Renal pelvis (tissue), 4 donors: ENCODE measurements around the gene GPR35. TPM values are rescaled to one million over a fixed set of nuclear protein-coding genes. Genes with fewer than 3 reads are reported as not detected.

Source experiments
- DNase-seq: peaks from one replicate; pipeline ENCODE4 v3.0.0-alpha.2; 2013
- polyA plus RNA-seq, 3 donors: library from polyadenylated mRNA; unstranded; fragments of 120-200 nt; gene quantifications; one replicate each; pipeline ENCODE4 v1.2.1, GENCODE V29; 2013; ENCODE audit not compliant: insufficient read length in 3 of 3

GPR35 gene
- polyA plus RNA-seq, 3 donors = 1.8 to 4.2 (median 2.5) TPM

DNA sequence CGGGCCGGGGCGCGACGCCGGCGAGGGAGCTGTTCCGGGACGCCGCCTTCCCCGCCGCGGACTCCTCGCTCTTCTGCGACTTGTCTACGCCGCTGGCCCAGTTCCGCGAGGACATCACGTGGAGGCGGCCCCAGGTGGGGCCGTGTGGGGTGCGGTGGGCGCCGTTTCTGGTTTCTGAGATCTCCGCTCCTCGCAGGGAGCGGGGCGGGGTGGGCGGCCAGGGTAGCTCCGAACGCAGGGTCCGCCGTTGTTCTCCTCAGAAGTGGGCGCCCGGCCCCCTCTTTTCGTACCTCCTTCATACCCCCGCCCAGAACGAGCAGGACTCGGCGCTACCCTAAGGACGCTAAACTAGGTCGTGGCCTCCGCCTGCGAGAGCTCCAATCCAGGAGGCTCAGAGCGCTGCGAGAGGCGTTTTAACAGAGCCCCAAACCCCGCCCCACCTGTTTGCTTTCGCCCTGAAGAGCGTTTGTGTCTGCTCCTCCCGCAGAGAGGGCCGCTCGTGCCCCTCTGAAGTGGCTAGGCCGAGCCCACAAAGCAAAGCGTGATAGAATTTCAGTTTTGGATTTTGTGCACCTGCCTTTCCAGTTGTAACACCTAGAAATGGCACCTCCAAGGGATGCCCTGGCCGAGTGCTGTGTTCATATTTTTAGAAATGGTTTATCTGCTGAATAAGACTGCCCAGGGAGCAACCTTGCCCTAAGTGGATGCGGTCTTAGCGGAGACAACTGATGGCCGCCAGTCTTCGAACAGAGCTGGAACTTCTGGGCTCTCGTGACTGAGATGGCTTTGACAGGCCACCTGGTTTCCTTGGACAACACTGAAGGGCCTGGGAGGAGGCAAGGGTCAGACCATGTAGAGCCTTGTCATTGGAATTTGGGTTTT, 38.1 kb upstream of the GPR35 start:
- no peak for DNase-seq

DNA sequence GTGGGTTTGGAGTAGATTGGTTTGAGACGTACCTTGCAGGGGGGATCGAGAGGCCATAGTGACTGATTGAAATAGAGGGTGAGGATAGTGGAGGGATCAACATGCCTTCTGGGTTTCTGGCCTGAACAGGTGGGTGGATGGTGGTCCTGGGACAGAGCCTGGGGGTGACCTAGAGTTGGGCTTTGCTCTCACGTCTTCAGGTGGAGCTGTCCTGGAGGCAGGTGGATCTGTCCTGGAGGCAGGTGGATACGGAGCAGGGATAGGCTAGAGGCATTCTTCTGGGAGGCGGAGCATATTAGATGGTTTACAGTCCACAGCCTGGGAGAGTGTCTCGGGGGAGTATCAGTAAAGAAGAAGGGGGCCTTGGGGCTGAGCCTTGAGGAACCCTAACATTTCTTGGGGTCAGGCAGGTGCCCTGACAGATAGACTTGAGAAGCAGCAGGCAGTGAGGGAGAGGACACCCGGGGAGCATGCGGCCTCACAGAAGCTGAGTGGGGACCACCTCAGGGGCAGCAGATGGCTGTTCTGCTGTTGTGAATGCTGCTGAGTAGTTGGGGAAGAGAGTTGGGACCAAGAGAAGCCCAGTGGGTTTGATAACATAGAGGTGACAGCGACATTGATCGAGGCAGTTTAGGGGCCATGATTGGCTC, 37.1 kb upstream of the GPR35 start:
- DNase-seq = no peak

DNA sequence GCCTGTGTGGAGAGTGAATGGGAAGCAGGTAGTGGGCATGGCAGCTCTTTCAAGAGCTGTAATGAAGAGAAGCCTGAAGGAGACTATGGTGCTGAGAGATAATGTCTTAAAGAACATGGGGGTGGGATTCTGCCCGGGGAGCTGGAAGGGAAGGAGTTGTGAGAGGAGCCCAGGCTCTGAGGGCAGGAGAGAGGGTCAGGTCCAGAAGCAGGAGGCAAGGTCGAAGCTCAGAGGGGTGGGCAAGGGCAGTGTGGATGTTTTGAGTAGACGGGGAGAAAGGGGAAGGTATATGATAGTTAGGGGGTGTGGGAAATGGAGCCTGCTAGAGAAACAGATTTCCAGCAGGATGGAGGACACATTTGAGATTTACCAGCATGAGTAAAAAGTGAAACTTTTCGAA, 36.6 kb upstream of the GPR35 start:
- no peak for DNase-seq

DNA sequence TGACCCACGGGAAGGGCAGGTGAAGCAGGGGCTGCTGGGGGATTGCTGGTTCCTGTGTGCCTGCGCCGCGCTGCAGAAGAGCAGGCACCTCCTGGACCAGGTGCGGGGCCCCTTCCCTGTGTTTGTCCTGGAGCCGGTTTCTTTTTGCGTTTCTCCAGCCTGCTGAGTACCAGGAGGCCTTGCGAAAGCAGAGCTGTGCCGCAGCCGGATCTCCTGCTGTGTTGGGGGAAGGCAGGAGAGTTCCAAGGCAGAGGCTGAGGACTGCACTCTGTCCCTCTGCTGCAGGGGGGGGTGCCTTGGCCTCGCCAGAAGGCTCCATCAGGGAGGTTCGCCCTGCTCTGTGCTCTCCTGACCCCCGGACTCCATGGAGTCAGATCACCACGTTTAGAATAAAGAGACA, 35.9 kb upstream of the GPR35 start:
- DNase-seq = no peak

DNA sequence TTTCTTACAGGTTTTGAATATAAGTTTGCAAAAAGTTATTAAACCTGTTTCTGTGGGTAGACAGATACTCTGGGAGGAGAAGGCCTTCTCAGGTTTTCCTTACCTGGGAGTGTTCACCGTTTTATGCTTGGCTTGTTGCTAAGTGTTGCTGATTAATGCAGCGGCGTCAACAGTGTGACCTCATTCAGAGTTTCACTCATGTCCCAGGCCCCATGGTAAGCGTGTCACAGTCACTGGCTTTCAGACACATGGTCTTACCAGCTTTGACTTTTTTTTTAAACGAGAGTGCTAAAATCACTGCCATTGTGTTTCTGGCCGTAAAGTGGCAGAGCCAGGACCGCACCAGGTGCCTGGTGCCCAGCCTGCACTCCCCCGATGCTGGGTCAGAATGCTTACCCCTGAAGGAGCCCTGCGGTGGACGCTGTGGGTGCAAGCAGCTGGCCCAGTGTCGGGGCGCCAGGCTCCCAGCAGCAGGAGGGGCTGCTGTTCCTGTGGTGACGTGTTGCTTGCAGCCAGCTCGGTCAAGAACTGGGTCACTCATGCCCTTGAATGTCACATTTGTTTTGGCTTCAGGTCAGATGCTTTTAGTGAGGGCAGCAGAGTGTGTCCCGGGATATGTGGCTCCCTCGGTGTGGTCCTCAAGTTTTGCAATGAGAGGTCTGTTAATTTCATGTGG, 35.3 kb upstream of the GPR35 start:
- DNase-seq = no peak

DNA sequence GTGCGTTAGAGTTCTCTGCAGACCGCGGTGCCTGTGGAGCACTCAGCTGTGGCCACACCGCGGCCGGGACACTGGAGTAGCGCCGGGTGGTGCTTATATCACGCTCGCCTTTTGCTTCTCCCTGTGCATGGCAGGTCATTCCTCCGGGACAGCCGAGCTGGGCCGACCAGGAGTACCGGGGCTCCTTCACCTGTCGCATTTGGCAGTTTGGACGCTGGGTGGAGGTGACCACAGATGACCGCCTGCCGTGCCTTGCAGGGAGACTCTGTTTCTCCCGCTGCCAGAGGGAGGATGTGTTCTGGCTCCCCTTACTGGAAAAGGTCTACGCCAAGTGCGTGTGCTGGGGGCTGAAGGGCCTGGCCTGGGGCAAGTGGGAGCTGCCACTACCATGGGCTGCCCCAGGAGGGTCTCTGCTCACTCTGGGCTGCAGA, 34.6 kb upstream of the GPR35 start:
- no peak for DNase-seq

DNA sequence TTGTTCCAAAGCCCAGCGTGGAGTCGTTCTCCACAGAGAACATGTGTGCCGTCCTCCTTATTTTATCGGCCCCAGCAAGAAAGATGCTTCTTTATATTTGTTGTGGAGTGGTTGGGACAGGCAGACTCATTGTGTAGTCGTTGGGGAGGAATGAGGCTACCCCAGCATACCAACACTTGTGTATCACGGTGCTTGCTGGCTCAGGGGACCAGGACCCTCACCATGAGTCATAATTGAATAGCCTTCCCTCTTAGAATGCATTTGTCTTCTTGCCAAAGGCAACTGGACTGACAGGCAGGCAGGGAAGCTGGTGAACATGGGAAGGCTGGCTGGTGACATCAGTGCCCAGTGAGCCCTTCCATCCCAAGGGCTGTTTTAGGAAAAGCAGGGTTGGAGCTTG, 34.1 kb upstream of the GPR35 start:
- DNase-seq = no peak

DNA sequence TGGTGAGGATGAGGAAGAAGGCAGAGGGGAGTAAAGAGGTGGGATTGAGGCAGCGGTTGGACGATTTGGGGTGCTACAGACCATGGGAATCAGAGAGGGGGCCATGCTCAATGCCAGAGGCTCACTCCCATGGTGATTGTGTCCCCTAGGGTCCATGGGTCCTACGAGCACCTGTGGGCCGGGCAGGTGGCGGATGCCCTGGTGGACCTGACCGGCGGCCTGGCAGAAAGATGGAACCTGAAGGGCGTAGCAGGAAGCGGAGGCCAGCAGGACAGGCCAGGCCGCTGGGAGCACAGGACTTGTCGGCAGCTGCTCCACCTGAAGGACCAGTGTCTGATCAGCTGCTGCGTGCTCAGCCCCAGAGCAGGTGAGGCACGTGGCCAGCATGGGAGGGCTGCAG, 33.5 kb upstream of the GPR35 start:
- DNase-seq = no peak

DNA sequence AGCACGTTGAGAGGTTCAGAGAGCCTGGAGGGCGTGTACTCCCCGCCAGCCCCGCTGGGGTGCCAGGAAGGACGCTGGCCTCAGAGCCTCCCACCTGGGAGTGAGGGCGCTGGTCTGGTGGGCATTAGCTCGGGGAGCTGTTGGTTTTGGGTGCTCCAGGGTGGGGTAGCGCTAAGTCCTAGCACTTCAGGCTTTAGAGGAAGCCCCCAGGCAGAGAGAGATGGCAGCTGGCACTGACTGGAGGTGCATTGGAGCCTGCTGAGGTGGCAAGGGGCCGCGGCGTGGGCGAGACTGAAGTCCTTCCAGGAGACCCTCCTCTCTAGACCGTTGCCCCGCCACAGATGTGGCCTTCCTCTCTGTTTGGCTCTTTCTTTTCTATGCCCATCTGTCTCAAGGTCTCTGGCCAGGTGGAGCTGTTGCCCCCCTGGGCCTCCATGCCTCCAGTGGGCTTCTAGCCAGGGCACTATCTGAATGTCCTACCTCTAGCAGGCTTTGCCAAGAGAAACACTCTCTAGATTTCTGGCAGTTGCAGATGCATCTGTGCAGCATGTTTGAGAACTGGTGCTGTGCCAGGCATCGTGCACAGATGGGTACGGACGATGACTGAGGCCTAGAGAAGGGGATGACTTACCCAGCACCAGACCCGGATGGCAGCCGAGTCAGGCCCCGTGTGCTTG, 32.1 kb upstream of the GPR35 start:
- DNase-seq = no peak

DNA sequence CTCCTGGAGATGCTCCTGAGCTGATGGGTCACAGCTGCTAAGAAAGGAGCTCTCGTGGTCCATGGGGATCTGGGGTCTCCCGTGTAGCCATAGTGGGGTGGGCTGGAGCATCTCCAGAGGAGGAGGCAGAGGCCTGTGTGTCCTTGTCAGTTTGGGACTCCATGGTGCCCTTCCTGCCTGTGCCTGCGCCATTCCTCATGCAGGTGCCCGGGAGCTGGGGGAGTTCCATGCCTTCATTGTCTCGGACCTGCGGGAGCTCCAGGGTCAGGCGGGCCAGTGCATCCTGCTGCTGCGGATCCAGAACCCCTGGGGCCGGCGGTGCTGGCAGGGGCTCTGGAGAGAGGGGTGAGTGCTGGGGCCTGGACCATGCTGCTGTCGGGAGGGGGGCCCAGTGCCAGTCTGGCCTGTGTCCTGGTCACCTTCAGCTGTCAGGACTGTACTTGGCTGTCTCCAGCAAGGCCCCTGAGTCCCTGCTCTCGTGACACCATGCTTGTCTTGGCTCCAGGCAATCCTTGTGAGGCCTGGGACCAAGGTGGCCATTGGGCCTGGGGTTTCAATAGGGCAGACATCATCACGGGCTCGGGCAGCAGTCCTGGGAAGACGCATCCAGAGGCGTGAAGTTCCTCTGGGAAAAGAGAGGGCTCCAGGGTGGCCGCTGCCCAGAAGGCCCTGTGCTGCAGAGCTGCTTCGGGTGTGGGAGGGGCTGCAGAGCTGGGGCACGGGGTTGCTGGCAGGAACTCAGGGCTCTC, 31.4 kb upstream of the GPR35 start:
- no peak for DNase-seq

DNA sequence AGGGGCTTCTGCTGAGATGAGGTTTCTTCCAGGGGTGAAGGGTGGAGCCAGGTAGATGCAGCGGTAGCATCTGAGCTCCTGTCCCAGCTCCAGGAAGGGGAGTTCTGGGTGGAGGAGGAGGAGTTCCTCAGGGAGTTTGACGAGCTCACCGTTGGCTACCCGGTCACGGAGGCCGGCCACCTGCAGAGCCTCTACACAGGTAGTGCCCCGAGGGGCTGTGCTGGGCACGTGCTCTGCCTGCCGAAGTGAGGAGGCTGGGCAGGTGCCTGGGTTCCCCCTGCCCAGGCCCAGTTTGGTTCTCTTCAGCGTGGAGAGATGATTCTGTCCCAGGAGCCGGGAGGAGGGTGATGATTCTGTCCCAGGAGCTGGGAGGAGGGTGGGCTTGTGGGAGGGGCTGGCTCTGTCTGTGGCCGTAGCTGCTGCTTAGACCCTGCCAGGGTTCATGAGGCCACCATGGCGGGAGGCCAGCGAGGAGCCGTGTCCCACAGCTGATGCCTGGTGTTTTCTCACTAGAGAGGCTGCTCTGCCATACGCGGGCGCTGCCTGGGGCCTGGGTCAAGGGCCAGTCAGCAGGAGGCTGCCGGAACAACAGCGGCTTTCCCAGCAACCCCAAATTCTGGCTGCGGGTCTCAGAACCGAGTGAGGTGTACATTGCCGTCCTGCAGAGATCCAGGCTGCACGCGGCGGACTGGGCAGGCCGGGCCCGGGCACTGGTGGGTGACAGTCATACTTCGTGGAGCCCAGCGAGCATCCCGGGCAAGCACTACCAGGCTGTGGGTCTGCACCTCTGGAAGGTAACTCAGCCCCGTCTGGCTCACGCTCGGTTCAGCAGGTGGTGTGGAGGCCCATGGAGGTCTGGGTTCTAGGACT, 30.5 kb upstream of the GPR35 start:
- DNase-seq = no peak

DNA sequence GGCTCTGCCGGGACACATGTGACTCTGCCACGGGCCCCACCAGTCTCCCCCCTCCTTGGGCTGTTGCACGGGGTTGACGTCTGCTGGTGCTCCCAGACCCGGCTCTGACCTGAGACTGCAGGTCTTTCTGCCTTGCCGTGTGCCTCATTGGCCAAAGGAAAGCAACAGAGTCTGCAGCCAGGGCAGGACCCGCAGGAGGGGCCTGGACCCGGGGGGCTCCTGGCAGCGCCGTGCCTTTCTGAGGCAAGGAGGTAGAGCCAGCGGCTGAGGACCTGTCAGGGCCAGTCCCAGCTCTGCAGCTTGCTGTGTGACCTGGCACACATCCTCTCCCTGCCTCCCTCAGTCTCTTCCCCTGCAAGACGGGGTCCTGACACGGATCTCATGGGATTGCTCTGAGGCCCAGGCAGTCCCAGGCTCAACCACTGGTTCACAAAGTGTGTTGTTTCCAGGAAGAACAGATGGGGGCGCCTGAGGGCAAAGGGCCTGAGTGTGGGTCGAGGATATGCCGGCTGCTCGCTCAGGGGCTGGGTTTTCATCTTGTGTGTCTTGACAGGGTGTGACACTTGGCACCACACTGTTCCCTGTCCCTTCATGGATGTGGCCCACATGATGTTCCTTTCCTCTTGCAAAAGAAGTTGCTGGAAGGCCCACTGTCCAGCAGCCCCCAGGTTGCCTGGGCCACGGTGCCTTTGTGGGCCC, 29.8 kb upstream of the GPR35 start:
- no peak for DNase-seq

DNA sequence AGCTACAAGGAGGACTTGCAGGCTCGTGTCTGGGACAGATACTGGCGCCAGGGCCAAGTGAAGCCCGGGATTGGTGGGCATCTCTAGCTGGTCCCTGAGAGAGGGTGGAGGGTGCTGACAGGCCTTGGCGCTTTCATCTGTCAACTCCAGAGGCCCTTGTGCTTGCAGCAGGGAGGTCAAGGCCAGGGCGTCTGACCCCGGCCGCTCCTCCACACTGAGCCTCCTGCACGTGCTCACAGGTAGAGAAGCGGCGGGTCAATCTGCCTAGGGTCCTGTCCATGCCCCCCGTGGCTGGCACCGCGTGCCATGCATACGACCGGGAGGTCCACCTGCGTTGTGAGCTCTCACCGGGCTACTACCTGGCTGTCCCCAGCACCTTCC, 29.2 kb upstream of the GPR35 start:
- no peak for DNase-seq

DNA sequence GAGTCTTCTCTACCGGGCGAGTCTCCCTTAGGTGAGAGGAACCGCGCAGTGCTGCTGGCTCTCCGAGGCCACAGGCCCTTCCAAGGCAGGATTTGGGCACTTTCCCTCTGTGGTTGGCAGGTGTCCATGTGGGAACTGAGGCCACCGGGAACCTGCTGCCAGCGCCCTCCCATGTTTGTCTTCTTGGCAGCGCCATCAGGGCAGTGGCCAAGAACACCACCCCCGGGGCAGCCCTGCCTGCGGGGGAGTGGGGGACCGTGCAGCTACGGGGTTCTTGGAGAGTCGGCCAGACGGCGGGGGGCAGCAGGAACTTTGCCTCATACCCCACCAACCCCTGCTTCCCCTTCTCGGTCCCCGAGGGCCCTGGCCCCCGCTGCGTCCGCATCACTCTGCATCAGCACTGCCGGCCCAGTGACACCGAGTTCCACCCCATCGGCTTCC, 28.8 kb upstream of the GPR35 start:
- no peak for DNase-seq

DNA sequence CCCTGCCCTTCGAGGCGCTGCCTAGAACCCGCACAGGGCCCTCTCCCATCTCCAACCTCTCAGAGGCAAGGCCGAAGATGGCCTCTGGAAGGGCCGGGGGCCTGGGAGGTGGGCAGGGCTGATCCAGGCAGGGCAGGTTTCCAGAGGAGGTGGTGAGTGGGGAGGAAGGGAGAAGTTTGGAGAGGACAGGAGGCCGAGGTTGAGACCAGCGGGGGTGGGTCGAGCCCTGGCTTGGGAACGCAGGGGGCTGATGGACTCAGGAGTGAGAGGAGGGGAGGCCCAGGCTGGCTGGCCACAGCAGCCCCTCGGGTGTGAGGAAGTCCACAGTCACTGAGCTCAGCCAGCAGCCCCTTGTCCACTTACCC, 28.2 kb upstream of the GPR35 start:
- DNase-seq = no peak

DNA sequence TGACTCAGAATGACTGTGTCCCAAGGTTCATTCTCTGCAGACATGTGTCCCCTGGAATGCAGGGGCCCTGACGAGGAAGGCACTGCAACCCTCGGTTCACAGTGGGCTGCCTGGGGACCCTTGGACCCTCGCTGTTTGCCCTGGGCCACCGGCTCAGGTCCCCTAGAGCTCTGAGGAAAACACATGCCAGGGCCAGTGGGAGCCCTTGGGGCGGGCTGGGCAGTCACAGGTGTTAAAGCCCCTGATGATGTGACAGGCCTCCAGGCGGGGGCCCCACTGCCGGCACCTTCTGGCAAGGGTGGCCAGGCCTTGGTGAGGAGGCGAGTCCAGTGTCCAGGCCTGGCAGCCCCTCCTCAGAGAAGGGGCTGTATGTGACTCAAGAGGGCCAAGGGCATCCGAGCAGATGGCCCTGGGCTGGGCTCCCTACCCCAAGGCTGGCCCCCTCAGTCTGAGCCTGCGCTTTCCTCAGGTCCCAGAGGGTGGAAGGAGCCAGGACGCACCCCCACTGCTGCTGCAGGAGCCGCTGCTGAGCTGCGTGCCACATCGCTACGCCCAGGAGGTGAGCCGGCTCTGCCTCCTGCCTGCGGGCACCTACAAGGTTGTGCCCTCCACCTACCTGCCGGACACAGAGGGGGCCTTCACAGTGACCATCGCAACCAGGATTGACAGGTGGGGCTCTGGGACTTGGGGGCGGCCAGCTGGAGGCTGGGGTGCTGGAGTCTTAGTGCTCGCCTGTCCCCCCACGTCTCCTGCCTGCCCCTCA, 27.7 kb upstream of the GPR35 start:
- DNase-seq = no peak

DNA sequence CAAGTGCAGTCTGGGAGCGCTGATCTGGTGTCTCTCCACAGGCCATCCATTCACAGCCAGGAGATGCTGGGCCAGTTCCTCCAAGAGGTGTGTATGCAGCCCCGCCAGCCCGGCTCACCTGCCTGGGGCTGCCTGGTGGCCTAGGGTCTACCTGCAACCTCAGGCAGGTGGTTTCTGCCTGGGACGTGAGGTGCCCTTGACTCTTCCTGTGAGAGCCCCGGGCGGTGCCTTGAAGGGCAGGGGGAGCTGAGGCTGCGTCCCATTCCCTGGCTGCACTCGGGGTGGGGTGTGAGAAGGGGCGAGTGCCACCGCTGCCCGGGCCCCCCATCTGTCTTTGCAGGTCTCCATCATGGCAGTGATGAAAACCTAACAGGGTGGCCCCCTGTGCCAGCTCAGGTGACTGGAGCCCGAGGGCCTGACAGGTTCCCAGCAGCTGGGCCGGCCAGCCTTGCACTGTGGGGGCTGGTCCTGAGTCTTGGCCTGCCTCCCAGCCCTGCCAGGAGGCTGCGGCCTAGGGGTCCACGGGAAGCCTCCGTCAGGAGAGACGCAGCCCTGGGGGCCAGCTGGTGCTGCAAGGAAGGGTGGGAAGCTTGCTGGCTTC, 26.9 kb upstream of the GPR35 start:
- no peak for DNase-seq

DNA sequence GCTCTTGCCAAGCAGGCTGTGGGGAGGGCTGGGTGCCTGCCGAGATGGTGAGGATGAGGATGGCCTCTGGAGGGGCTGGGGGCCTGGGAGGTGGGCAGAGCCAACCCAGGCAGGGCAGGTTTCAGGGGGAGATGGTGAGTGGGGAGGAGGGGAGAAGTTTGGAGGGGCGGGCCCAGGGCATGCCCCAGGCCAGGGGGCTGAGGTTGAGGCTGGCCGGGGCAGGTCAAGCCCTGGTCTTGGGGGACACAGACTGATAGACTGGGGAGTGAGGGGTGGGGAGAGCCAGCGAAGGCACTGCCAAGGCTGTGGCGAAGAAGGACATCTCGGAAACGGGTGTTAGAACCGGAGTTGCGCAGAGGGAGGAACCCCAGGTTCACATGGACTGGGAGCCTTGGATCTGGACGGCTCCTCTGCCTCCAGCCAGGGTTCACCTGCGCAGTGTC, 26.1 kb upstream of the GPR35 start:
- DNase-seq = no peak
